WTC11 (cell line): ENCODE results near the gene SPOCK1.

Experiments
- ATF2 ChIP-seq: sonication (generic); formaldehyde crosslinking; IDR thresholded peaks from 2 replicates; pipeline ENCODE4 v1.8.1; 2022; ENCODE audit warnings: low read depth, missing genetic modification reagents, borderline replicate concordance
- ATF6 ChIP-seq: sonication (generic); formaldehyde crosslinking; IDR thresholded peaks from 2 replicates; pipeline ENCODE4 v1.8.1; 2023; ENCODE audit warnings: mild to moderate bottlenecking, missing genetic modification reagents
- CTCF ChIP-seq: fragments of 200-600 bp; IDR thresholded peaks from 2 replicates; pipeline ENCODE4 v1.8.0; 2022; ENCODE audit warnings: antibody characterized with exemption
- ETV6 ChIP-seq: sonication (generic); formaldehyde crosslinking; IDR thresholded peaks from 2 replicates; pipeline ENCODE4 v1.8.1; 2022; ENCODE audit warnings: mild to moderate bottlenecking, missing genetic modification reagents
- GABPB1 ChIP-seq: sonication (generic); formaldehyde crosslinking; IDR thresholded peaks from 2 replicates; pipeline ENCODE4 v1.8.1; 2023; ENCODE audit warnings: mild to moderate bottlenecking, missing genetic modification reagents
- MAX ChIP-seq: sonication (generic); formaldehyde crosslinking; IDR thresholded peaks from 2 replicates; pipeline ENCODE4 v1.8.0; 2022; ENCODE audit warnings: mild to moderate bottlenecking, missing genetic modification reagents
- MXD4 ChIP-seq: fragments of 250-450 bp; sonication (Bioruptor Pico); IDR thresholded peaks from 2 replicates; pipeline ENCODE4 v1.8.0; 2021; ENCODE audit warnings: mild to moderate bottlenecking, moderate library complexity, borderline replicate concordance
- NFE2L1 ChIP-seq: sonication (generic); formaldehyde crosslinking; IDR thresholded peaks from 2 replicates; pipeline ENCODE4 v1.8.1; 2023; ENCODE audit warnings: missing genetic modification reagents
- NR2C2 ChIP-seq: sonication (generic); formaldehyde crosslinking; IDR thresholded peaks from 2 replicates; pipeline ENCODE4 v1.8.0; 2022; ENCODE audit warnings: mild to moderate bottlenecking, missing genetic modification reagents
- PREB ChIP-seq: sonication (generic); formaldehyde crosslinking; IDR thresholded peaks from 2 replicates; pipeline ENCODE4 v1.8.1; 2022; ENCODE audit warnings: mild to moderate bottlenecking, missing genetic modification reagents, moderate library complexity, borderline replicate concordance
- TP53 ChIP-seq: sonication (generic); formaldehyde crosslinking; IDR thresholded peaks from 2 replicates; pipeline ENCODE4 v1.8.1; 2023; ENCODE audit warnings: mild to moderate bottlenecking, missing genetic modification reagents
- ZMAT4 ChIP-seq: fragments of 250-450 bp; sonication (Bioruptor Pico); IDR thresholded peaks from 2 replicates; pipeline ENCODE4 v1.9.0; 2021; ENCODE audit warnings: mild to moderate bottlenecking
- ZSCAN18 ChIP-seq: fragments of 250-450 bp; sonication (Bioruptor Pico); IDR thresholded peaks from 2 replicates; pipeline ENCODE4 v2.1.2; 2022; ENCODE audit warnings: mild to moderate bottlenecking, moderate library complexity

- no peak for TF ChIP-seq CTCF
- no peak for TF ChIP-seq ZMAT4
- TF ChIP-seq MAX (CRISPR knock-in tag), result no peak
- no peak for TF ChIP-seq ZSCAN18
- no peak for TF ChIP-seq GABPB1 (CRISPR knock-in tag)
- TF ChIP-seq NFE2L1 (CRISPR knock-in tag), result no peak
- TF ChIP-seq ATF6 (CRISPR knock-in tag), result no peak
- TF ChIP-seq PREB (CRISPR knock-in tag), result no peak
- no peak for TF ChIP-seq TP53 (CRISPR knock-in tag)
- no peak for TF ChIP-seq MXD4 (CRISPR knock-in tag)
- no peak for TF ChIP-seq NR2C2 (CRISPR knock-in tag)
- no peak for TF ChIP-seq ATF2 (CRISPR knock-in tag)
- no peak for TF ChIP-seq ETV6
These were observed 235.6 kb downstream of the SPOCK1 start for GRCh38 chr5:137263371-137264005.
